ENCODE measurements around the gene ADCY3. TPM values are rescaled to one million over a fixed set of nuclear protein-coding genes. Genes with fewer than 3 reads are reported as not detected.
A peak's percentile ranks its signal among the peaks of the same experiment; 100 is the strongest.

The ADCY3 gene
- total and polyA plus RNA-seq, 9 of the 15 experiments (the other 6 are each of a cell fraction or from before 2014, with no cell fraction given) = 1.5 to 54.8 (median 26.3) TPM

DNA sequence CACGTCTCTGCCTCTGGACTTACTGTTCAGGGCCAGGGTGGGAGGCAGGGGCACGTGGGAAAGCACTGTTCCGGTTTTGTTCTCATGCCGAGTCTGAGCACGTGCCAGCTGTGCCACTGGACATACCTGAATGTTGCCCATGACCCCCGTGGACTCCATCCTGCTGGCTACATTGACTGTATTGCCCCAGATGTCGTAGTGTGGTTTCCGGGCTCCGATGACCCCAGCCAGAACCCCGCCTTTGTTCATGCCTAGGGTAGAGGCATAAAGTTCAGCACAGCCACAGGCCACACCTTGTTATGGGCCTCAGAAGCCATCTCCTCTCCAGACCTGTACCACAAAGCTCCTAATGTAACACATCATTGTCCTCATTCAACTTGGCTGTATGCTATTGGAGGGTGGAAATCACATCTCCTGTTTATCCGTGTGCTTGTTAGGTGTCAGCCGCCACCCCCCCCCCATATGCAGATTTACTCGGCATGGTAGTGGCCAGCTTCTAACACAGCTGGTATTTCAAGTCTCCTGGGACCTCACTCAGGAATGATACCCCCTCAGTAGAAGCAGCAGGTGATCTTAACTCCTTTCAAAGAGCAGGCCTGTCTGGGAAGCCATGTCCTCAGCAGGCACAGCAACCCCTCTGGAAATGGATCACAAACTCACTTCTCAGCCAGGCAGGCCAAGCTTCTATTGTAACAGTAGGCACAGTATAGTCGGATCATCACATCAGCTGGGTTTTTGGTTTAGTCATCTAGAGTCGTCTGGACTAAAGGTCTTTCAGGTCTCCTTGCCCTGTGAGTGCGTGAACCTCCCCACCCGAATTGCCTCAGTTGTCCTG, 99.2 kb downstream of the ADCY3 start (continued):
- TF ChIP-seq BCOR (IDR thresholded peaks at IDR 0.05) = no peak

DNA sequence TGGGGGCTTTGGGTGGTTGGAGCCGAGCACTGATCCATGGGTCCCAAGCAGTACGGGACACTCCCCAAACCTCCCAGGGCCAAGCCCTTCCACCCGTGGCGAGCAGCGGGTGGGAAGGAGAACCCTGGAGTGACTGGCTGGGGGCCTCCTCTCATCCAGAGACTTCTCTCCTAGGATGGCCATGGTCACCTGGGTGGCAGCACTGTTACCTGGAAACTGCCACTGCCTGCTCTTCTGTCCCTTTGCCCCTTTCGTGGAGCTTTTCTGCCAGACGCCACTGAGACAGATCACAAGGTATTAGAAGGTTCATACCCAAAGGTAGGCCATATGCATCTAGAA, 99.9 kb downstream of the ADCY3 start:
- H4K20me1 ChIP-seq (replicated peaks; ENCODE audit: control insufficient read depth, insufficient read depth, low read length) = 0 out of 2 replicates have a peak, but pooled peaks cover 2% of the 10 kb centered on the region
- H3K27ac ChIP-seq (ENCODE audit: extremely low read depth, low read depth, low read length) = no peak overlapping the region
- DNase-seq (ENCODE audit: extremely low read depth in 1 of 4, low spot score in 3 of 4) (no peak), ATAC-seq (no peak; the same call in 2 of the 3 replicates), FAIRE-seq (no peak)
- peaks cover 5 to 28% of the 10 kb centered on the region in 2 experiments; a peak in 4 of 5 replicates for H3K4me1 ChIP-seq (replicated peaks in 1 of 2; ENCODE audit: control insufficient read depth in 2 of 2, insufficient read depth in 2 of 2, low read length in 2 of 2)
- H3K36me3 ChIP-seq (ENCODE audit: control insufficient read depth, insufficient read depth, low read length) = peaks cover 96% of the 10 kb centered on the region
- H3K79me2 ChIP-seq (ENCODE audit: control insufficient read depth, insufficient read depth, low read length) = peaks cover 3% of the 10 kb centered on the region; the same call in 2 of the 3 replicates
- POLR2A ChIA-PET = interaction anchor here (0.6 to 1.8 kb wide), 5 partner anchors 10 to 385 kb away, joined by 3 to 5 read pairs (median 5); no protein-coding TSS in a partner anchor
- no peak overlapping the region for H2AFZ ChIP-seq (ENCODE audit: low read depth, low read length)
- in situ Hi-C loops (cut with MboI) = no loop called here
- no peaks in the 10 kb centered on the region for H3K27me3 ChIP-seq (ENCODE audit: control insufficient read depth in 2 of 2, insufficient read depth in 2 of 2, low read length in 2 of 2)
- H3K9ac ChIP-seq (ENCODE audit: insufficient read depth in 1 of 2, low read depth in 2 of 2, low read length in 2 of 2) = no peak overlapping the region
- no peak overlapping the region for H3K4me3 ChIP-seq
- no peak overlapping the region for H3K4me2 ChIP-seq (ENCODE audit: insufficient read depth, low read length)
- 95% methylated on average over 3 of the region's 7 CpGs for WGBS (ENCODE audit: insufficient coverage, low coverage, missing lambda C conversion rate)
- H3K9me3 ChIP-seq (replicated peaks; ENCODE audit: control insufficient read depth, insufficient read depth, low read depth, low read length) = no peaks in the 10 kb centered on the region
- H3K9me1 ChIP-seq (ENCODE audit: control insufficient read depth, insufficient read depth, low read length) = no peaks in the 10 kb centered on the region
- CTCF ChIA-PET (ENCODE audit: low intra/inter-chr PET ratio) = no interaction called here
- intact Hi-C loops (cut with micrococcal nuclease) = no loop called here
- no TSS peak for BruUV-seq (replicated peaks)
- TF ChIP-seq, protein P1, sequence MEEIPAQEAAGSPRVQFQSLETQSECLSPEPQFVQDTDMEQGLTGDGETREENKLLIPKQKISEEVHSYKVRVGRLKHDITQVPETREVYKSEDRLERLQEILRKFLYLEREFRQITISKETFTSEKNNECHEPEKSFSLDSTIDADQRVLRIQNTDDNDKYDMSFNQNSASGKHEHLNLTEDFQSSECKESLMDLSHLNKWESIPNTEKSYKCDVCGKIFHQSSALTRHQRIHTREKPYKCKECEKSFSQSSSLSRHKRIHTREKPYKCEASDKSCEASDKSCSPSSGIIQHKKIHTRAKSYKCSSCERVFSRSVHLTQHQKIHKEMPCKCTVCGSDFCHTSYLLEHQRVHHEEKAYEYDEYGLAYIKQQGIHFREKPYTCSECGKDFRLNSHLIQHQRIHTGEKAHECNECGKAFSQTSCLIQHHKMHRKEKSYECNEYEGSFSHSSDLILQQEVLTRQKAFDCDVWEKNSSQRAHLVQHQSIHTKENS (CRISPR knock-in tag; IDR thresholded peaks at IDR 0.05) = no peak
- TF ChIP-seq, protein P2, sequence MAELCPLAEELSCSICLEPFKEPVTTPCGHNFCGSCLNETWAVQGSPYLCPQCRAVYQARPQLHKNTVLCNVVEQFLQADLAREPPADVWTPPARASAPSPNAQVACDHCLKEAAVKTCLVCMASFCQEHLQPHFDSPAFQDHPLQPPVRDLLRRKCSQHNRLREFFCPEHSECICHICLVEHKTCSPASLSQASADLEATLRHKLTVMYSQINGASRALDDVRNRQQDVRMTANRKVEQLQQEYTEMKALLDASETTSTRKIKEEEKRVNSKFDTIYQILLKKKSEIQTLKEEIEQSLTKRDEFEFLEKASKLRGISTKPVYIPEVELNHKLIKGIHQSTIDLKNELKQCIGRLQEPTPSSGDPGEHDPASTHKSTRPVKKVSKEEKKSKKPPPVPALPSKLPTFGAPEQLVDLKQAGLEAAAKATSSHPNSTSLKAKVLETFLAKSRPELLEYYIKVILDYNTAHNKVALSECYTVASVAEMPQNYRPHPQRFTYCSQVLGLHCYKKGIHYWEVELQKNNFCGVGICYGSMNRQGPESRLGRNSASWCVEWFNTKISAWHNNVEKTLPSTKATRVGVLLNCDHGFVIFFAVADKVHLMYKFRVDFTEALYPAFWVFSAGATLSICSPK (IDR thresholded peaks at IDR 0.05; ENCODE audit: borderline replicate concordance) = no peak
- TF ChIP-seq, protein P3, sequence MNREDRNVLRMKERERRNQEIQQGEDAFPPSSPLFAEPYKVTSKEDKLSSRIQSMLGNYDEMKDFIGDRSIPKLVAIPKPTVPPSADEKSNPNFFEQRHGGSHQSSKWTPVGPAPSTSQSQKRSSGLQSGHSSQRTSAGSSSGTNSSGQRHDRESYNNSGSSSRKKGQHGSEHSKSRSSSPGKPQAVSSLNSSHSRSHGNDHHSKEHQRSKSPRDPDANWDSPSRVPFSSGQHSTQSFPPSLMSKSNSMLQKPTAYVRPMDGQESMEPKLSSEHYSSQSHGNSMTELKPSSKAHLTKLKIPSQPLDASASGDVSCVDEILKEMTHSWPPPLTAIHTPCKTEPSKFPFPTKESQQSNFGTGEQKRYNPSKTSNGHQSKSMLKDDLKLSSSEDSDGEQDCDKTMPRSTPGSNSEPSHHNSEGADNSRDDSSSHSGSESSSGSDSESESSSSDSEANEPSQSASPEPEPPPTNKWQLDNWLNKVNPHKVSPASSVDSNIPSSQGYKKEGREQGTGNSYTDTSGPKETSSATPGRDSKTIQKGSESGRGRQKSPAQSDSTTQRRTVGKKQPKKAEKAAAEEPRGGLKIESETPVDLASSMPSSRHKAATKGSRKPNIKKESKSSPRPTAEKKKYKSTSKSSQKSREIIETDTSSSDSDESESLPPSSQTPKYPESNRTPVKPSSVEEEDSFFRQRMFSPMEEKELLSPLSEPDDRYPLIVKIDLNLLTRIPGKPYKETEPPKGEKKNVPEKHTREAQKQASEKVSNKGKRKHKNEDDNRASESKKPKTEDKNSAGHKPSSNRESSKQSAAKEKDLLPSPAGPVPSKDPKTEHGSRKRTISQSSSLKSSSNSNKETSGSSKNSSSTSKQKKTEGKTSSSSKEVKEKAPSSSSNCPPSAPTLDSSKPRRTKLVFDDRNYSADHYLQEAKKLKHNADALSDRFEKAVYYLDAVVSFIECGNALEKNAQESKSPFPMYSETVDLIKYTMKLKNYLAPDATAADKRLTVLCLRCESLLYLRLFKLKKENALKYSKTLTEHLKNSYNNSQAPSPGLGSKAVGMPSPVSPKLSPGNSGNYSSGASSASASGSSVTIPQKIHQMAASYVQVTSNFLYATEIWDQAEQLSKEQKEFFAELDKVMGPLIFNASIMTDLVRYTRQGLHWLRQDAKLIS (CRISPR knock-in tag; IDR thresholded peaks at IDR 0.05) = no peak
- TF ChIP-seq POLR2AphosphoS5 (IDR thresholded peaks at IDR 0.05; ENCODE audit: control insufficient read depth, insufficient read depth, low read depth, low read length) (peak; percentile 66), ZNF165 (CRISPR knock-in tag; IDR thresholded peaks at IDR 0.05; ENCODE audit: borderline replicate concordance) (no peak), ZNF146 (CRISPR knock-in tag; IDR thresholded peaks at IDR 0.05; ENCODE audit: unreplicated experiment) (no peak)
- TF ChIP-seq, protein P4, sequence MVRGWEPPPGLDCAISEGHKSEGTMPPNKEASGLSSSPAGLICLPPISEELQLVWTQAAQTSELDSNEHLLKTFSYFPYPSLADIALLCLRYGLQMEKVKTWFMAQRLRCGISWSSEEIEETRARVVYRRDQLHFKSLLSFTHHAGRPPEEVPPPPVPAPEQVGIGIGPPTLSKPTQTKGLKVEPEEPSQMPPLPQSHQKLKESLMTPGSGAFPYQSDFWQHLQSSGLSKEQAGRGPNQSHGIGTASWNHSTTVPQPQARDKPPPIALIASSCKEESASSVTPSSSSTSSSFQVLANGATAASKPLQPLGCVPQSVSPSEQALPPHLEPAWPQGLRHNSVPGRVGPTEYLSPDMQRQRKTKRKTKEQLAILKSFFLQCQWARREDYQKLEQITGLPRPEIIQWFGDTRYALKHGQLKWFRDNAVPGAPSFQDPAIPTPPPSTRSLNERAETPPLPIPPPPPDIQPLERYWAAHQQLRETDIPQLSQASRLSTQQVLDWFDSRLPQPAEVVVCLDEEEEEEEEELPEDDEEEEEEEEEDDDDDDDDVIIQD (CRISPR knock-in tag; IDR thresholded peaks at IDR 0.05) = no peak
